HepG2 (cell line): ENCODE measurements around the gene TXNL4A. TPM values are rescaled to one million over a fixed set of nuclear protein-coding genes. Genes with fewer than 3 reads are reported as not detected.

Experiments used
- BORCS8-MEF2B ChIP-seq: sonication (generic); formaldehyde crosslinking; IDR thresholded peaks from 2 replicates; pipeline ENCODE4 v1.8.0; 2022; ENCODE audit warnings: mild to moderate bottlenecking, missing genetic modification reagents
- CREB3 ChIP-seq: sonication (generic); formaldehyde crosslinking; IDR thresholded peaks from 2 replicates; pipeline ENCODE4 v1.5.0; 2020; ENCODE audit warnings: missing genetic modification reagents
- CTCF ChIP-seq: sonication (generic); formaldehyde crosslinking; IDR thresholded peaks from 2 replicates; pipeline ENCODE4 v1.5.0; 2020; ENCODE audit warnings: mild to moderate bottlenecking, missing genetic modification reagents, moderate library complexity
- FOXK1 ChIP-seq: sonication (generic); formaldehyde crosslinking; IDR thresholded peaks from 2 replicates; pipeline ENCODE4 v1.4.0; 2020; ENCODE audit warnings: low read depth, missing genetic modification reagents, borderline replicate concordance
- KDM2A ChIP-seq: sonication (generic); formaldehyde crosslinking; IDR thresholded peaks from 2 replicates; pipeline ENCODE4 v1.4.0; 2020; ENCODE audit warnings: low read depth, missing genetic modification reagents, borderline replicate concordance
- MBNL3 ChIP-seq: fragments of 250-450 bp; sonication (Bioruptor Pico); conservative IDR thresholded peaks from 2 replicates; pipeline ENCODE4 v1.8.0; 2022; ENCODE audit warnings: mild to moderate bottlenecking, inconsistent platforms
- MEIS1 ChIP-seq: sonication (generic); formaldehyde crosslinking; IDR thresholded peaks from 2 replicates; pipeline ENCODE4 v1.9.0; 2021; ENCODE audit warnings: mild to moderate bottlenecking, missing genetic modification reagents, moderate library complexity, borderline replicate concordance
- PCBP1 ChIP-seq: fragments of 200-400 bp; formaldehyde crosslinking; IDR thresholded peaks from 2 replicates; pipeline ENCODE4 v1.6.1; 2017; ENCODE audit warnings: mild to moderate bottlenecking, low read depth, low read length, borderline replicate concordance
- RARA ChIP-seq: IDR thresholded peaks from 2 replicates; pipeline ENCODE4 v1.6.1; 2016; ENCODE audit warnings: missing genetic modification reagents, missing compliant biosample characterization
- RBM22 ChIP-seq: fragments of 200-400 bp; formaldehyde crosslinking; optimal IDR thresholded peaks from 2 replicates; pipeline ENCODE3; 2017; ENCODE audit warnings: mild to moderate bottlenecking, low read length, moderate library complexity
- SAFB2 ChIP-seq: sonication (generic); formaldehyde crosslinking; IDR thresholded peaks from 2 replicates; pipeline ENCODE4 v1.5.1; 2020; ENCODE audit warnings: missing genetic modification reagents, low read depth, mild to moderate bottlenecking, borderline replicate concordance
- SIX4 ChIP-seq: sonication (generic); formaldehyde crosslinking; IDR thresholded peaks from 2 replicates; pipeline ENCODE4 v1.4.0; 2020; ENCODE audit warnings: missing genetic modification reagents
- SMARCE1 ChIP-seq: fragments of 450-650 bp; IDR thresholded peaks from 2 replicates; pipeline ENCODE4 v1.6.1; 2017; ENCODE audit warnings: borderline replicate concordance
- SNAPC2 ChIP-seq: sonication (generic); formaldehyde crosslinking; IDR thresholded peaks from 2 replicates; pipeline ENCODE4 v1.8.1; 2022; ENCODE audit warnings: mild to moderate bottlenecking, missing genetic modification reagents
- ZFP36L1 ChIP-seq: sonication (generic); formaldehyde crosslinking; IDR thresholded peaks from 2 replicates; pipeline ENCODE4 v1.8.0; 2022; ENCODE audit warnings: mild to moderate bottlenecking, missing genetic modification reagents, moderate library complexity
- ZNF253 ChIP-seq: sonication (generic); formaldehyde crosslinking; IDR thresholded peaks from 2 replicates; pipeline ENCODE4 v1.8.0; 2022; ENCODE audit warnings: mild to moderate bottlenecking, missing genetic modification reagents, borderline replicate concordance
- ZNF260 ChIP-seq: sonication (generic); formaldehyde crosslinking; IDR thresholded peaks from 2 replicates; pipeline ENCODE4 v1.4.0; 2020; ENCODE audit warnings: missing genetic modification reagents, low read depth, mild to moderate bottlenecking, borderline replicate concordance
- ZNF292 ChIP-seq: sonication (generic); formaldehyde crosslinking; IDR thresholded peaks from 2 replicates; pipeline ENCODE4 v1.8.1; 2022; ENCODE audit warnings: mild to moderate bottlenecking, low read depth, missing genetic modification reagents, borderline replicate concordance
- ZNF567 ChIP-seq: sonication (generic); formaldehyde crosslinking; IDR thresholded peaks from 2 replicates; pipeline ENCODE4 v1.8.1; 2023; ENCODE audit warnings: mild to moderate bottlenecking, missing genetic modification reagents, borderline replicate concordance
- ZNF576 ChIP-seq: sonication (generic); formaldehyde crosslinking; IDR thresholded peaks from 2 replicates; pipeline ENCODE4 v1.4.0; 2020; ENCODE audit warnings: mild to moderate bottlenecking, missing genetic modification reagents
- ZNF678 ChIP-seq: sonication (generic); formaldehyde crosslinking; IDR thresholded peaks from 2 replicates; pipeline ENCODE4 v1.4.0; 2020; ENCODE audit warnings: mild to moderate bottlenecking, missing genetic modification reagents
- ZNF720 ChIP-seq: sonication (generic); formaldehyde crosslinking; IDR thresholded peaks from 2 replicates; pipeline ENCODE4 v1.4.0; 2020; ENCODE audit warnings: missing genetic modification reagents
- ZNF879 ChIP-seq: sonication (generic); formaldehyde crosslinking; IDR thresholded peaks from 2 replicates; pipeline ENCODE4 v1.8.1; 2023; ENCODE audit warnings: missing genetic modification reagents
- ZSCAN22 ChIP-seq: sonication (generic); formaldehyde crosslinking; IDR thresholded peaks from 2 replicates; pipeline ENCODE4 v1.4.0; 2020; ENCODE audit warnings: mild to moderate bottlenecking, missing genetic modification reagents
- polyA plus RNA-seq, 8 experiments: library from polyadenylated mRNA; depleted of rRNA in 3 of 8; stranded (reverse) in 7 of 8; unstranded in 1 of 8; fragments of >200 nt; fragmentation: Illumina TruSeq in 4 of 8; extraction: Trizol in 4 of 8; gene quantifications; 2 replicates each; pipeline versions ENCODE4 v1.2.1 to v1.2.3, GENCODE V29; 2011 to 2016; ENCODE audit warnings: low read depth in 4 of 8, missing spikeins in 1 of 8, mixed read lengths in 1 of 8; ENCODE audit not compliant: insufficient read depth in 1 of 8
- total RNA-seq, 5 experiments: library from RNA; depleted of rRNA; stranded (reverse); fragments of >200 nt; fragmentation: Illumina TruSeq; extraction: Trizol; gene quantifications; 2 replicates each; pipeline ENCODE4 v1.2.3, GENCODE V29; 2016; ENCODE audit warnings: low read depth in 1 of 5
- TF ChIP-seq, protein P1 (sequence below): sonication (generic); formaldehyde crosslinking; IDR thresholded peaks from 2 replicates; pipeline ENCODE4 v1.4.0; 2020; ENCODE audit warnings: missing genetic modification reagents, borderline replicate concordance
- TF ChIP-seq, protein P2 (sequence below): IDR thresholded peaks from 2 replicates; pipeline ENCODE4 v1.6.1; 2018; ENCODE audit warnings: missing genetic modification reagents

The TXNL4A gene
- total and polyA plus RNA-seq, 2 of the 13 experiments (the other 11 are each of a cell fraction or from before 2014, with no cell fraction given): 172 to 202 TPM

DNA sequence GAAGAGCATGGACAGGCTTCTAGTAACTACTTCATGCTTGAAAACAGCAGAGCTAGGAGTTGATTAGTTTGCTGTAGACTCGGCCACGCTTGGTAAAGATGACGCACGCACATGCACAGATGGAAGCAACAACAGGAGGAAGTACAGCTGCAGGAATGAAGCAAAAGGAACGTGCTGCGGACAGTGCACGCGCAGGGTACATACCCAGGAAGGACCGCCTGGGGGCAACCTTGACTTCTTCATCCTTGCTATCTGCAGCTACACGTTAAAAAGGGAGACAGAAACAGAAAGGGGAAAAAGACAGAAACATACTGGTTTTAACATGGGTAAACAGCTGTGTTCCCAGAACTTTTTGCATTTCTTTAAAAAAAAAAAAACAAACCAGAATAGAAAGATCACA, 54.6 kb downstream of the TXNL4A start (continued):
- TF ChIP-seq CTCF (CRISPR knock-in tag): peak; percentile 91
- no peak for TF ChIP-seq ZNF567 (CRISPR knock-in tag)
- 0 out of 2 replicates have a peak, but pooled peaks have one; percentile 18 for TF ChIP-seq FOXK1
- TF ChIP-seq CREB3 (CRISPR knock-in tag): no peak
- no peak for TF ChIP-seq ZNF576 (CRISPR knock-in tag)
- no peak for TF ChIP-seq RBM22
- TF ChIP-seq RARA (CRISPR knock-in tag): peak; percentile 48
- TF ChIP-seq MEIS1 (CRISPR knock-in tag): no peak
- no peak for TF ChIP-seq BORCS8-MEF2B (CRISPR knock-in tag)
- no peak for TF ChIP-seq ZSCAN22 (CRISPR knock-in tag)
- no peak for TF ChIP-seq SNAPC2 (CRISPR knock-in tag)
- no peak for TF ChIP-seq ZNF253 (CRISPR knock-in tag)
- no peak for TF ChIP-seq ZNF260 (CRISPR knock-in tag)
- TF ChIP-seq ZNF678 (CRISPR knock-in tag): no peak
- TF ChIP-seq SAFB2 (CRISPR knock-in tag): no peak
- TF ChIP-seq ZFP36L1: no peak
- TF ChIP-seq SIX4 (CRISPR knock-in tag): no peak
- TF ChIP-seq ZNF720 (CRISPR knock-in tag): no peak
- no peak for TF ChIP-seq SMARCE1
- peak; percentile 42; the same call in 1 of the 2 replicates for TF ChIP-seq ZNF292 (CRISPR knock-in tag)
- TF ChIP-seq, protein P1, sequence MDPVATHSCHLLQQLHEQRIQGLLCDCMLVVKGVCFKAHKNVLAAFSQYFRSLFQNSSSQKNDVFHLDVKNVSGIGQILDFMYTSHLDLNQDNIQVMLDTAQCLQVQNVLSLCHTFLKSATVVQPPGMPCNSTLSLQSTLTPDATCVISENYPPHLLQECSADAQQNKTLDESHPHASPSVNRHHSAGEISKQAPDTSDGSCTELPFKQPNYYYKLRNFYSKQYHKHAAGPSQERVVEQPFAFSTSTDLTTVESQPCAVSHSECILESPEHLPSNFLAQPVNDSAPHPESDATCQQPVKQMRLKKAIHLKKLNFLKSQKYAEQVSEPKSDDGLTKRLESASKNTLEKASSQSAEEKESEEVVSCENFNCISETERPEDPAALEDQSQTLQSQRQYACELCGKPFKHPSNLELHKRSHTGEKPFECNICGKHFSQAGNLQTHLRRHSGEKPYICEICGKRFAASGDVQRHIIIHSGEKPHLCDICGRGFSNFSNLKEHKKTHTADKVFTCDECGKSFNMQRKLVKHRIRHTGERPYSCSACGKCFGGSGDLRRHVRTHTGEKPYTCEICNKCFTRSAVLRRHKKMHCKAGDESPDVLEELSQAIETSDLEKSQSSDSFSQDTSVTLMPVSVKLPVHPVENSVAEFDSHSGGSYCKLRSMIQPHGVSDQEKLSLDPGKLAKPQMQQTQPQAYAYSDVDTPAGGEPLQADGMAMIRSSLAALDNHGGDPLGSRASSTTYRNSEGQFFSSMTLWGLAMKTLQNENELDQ: no peak
- TF ChIP-seq, protein P2, sequence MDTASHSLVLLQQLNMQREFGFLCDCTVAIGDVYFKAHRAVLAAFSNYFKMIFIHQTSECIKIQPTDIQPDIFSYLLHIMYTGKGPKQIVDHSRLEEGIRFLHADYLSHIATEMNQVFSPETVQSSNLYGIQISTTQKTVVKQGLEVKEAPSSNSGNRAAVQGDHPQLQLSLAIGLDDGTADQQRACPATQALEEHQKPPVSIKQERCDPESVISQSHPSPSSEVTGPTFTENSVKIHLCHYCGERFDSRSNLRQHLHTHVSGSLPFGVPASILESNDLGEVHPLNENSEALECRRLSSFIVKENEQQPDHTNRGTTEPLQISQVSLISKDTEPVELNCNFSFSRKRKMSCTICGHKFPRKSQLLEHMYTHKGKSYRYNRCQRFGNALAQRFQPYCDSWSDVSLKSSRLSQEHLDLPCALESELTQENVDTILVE (CRISPR knock-in tag): no peak
- TF ChIP-seq PCBP1: no peak
- peak; percentile 60; the same call in 1 of the 2 replicates for TF ChIP-seq KDM2A
- TF ChIP-seq MBNL3 (CRISPR knock-in tag): no peak
- no peak for TF ChIP-seq ZNF879 (CRISPR knock-in tag)
